IMR-90 (cell line): ENCODE measurements around the gene GRAMD1A. TPM values are rescaled to one million over a fixed set of nuclear protein-coding genes. Genes with fewer than 3 reads are reported as not detected.
"Not testable (repeated sequence)": the region's sequence is repeated elsewhere in the genome, so short reads cannot be mapped to it uniquely, and the experiment has no call there.

Experiments used
- ATAC-seq: fragments of 200-7000 bp; cut with Tn5 transposase; 2 replicates; pipeline ENCODE4 v1.9.1; 2020; ENCODE audit warnings: low read depth, mild to moderate bottlenecking, moderate library complexity
- BruUV-seq: library from RNA; stranded (reverse); fragments of 400-500 nt; replicated peaks from 2 replicates; lab custom pipeline; 2021; lab: Mats Ljungman, UMichigan
- CTCF ChIA-PET: fragments of 300-600 bp; formaldehyde crosslinking; extraction: SDS; loops from one replicate; lab custom pipeline; 2021; ENCODE audit warnings: antibody characterized with exemption; lab: Yijun Ruan, JAX
- POLR2A ChIA-PET: fragments of 300-600 bp; sonication (Branson Sonifier 250); formaldehyde crosslinking; loops from one replicate; lab custom pipeline; 2022; ENCODE audit warnings: antibody characterized with exemption; ENCODE audit not compliant: unreplicated experiment; lab: Charles Lee
- DNase-seq: peaks from one replicate; pipeline ENCODE4 v3.0.0; 2013
- H2AFZ ChIP-seq: replicated peaks from 2 replicates; pipeline ENCODE3; 2013; ENCODE audit warnings: low read length, mild to moderate bottlenecking; ENCODE audit not compliant: poor library complexity
- H2AK5ac ChIP-seq: 2 replicates; pipeline ENCODE4 v1.6.1; 2013; ENCODE audit warnings: low read depth, low read length, inconsistent platforms
- H2AK9ac ChIP-seq: replicated peaks from 2 replicates; pipeline ENCODE3; 2013; ENCODE audit warnings: mild to moderate bottlenecking, low read depth, low read length, moderate library complexity; ENCODE audit not compliant: poor library complexity
- H2BK120ac ChIP-seq: 2 replicates; pipeline ENCODE4 v1.6.1; 2013; ENCODE audit warnings: low read depth, low read length, inconsistent platforms
- H2BK15ac ChIP-seq: 3 replicates; pipeline ENCODE4 v1.6.1; 2013; ENCODE audit warnings: low read depth, low read length, inconsistent platforms
- H2BK20ac ChIP-seq: 2 replicates; pipeline ENCODE4 v1.6.1; 2013; ENCODE audit warnings: low read depth, mild to moderate bottlenecking, inconsistent platforms, low read length, moderate library complexity
- H2BK5ac ChIP-seq: 2 replicates; pipeline ENCODE4 v1.6.1; 2013; ENCODE audit warnings: mild to moderate bottlenecking, low read depth, low read length, inconsistent platforms; ENCODE audit not compliant: poor library complexity, severe bottlenecking
- H3K14ac ChIP-seq: replicated peaks from 2 replicates; pipeline ENCODE4 v1.6.1; 2013; ENCODE audit warnings: low read depth, low read length, inconsistent platforms
- H3K18ac ChIP-seq: 2 replicates; pipeline ENCODE4 v1.6.1; 2013; ENCODE audit warnings: low read depth, low read length, control low read depth
- H3K23ac ChIP-seq: 2 replicates; pipeline ENCODE4 v1.6.1; 2013; ENCODE audit warnings: low read depth, low read length, inconsistent platforms
- H3K27ac ChIP-seq: 2 replicates; pipeline ENCODE4 v1.5.1; 2013; ENCODE audit warnings: mild to moderate bottlenecking, control low read depth, low read length; ENCODE audit not compliant: insufficient read depth
- H3K27me3 ChIP-seq: 2 replicates; pipeline ENCODE4 v1.6.1; 2013; ENCODE audit warnings: low read length; ENCODE audit not compliant: control insufficient read depth, insufficient read depth
- H3K36me3 ChIP-seq: 2 replicates; pipeline ENCODE4 v1.6.1; 2013; ENCODE audit warnings: low read length, mixed read lengths; ENCODE audit not compliant: control insufficient read depth, insufficient read depth
- H3K4ac ChIP-seq: 2 replicates; pipeline ENCODE4 v1.6.1; 2013; ENCODE audit warnings: low read depth, low read length, inconsistent platforms
- H3K4me1 ChIP-seq: 2 replicates; pipeline ENCODE4 v1.6.1; 2013; ENCODE audit warnings: low read length, mixed read lengths; ENCODE audit not compliant: control insufficient read depth, insufficient read depth
- H3K4me2 ChIP-seq: 2 replicates; pipeline ENCODE4 v1.6.1; 2013; ENCODE audit warnings: low read depth, mild to moderate bottlenecking, control low read depth, low read length, moderate library complexity
- H3K4me3 ChIP-seq: 2 replicates; pipeline ENCODE4 v1.5.1; 2013; ENCODE audit warnings: low read depth, mild to moderate bottlenecking, control low read depth, low read length, moderate library complexity; ENCODE audit not compliant: insufficient read depth
- H3K56ac ChIP-seq: 2 replicates; pipeline ENCODE4 v1.6.1; 2013; ENCODE audit warnings: low read length, inconsistent platforms; ENCODE audit not compliant: insufficient read depth; ENCODE audit errors: extremely low read depth
- H3K79me1 ChIP-seq, 2 experiments: 2 replicates each; pipeline ENCODE4 v1.6.1; 2013; ENCODE audit warnings: low read length in 2 of 2, inconsistent platforms in 1 of 2, low read depth in 1 of 2
- H3K9ac ChIP-seq: 2 replicates; pipeline ENCODE4 v1.6.1; 2013; ENCODE audit warnings: low read depth, low read length, control low read depth
- H3K9me1 ChIP-seq: 2 replicates; pipeline ENCODE4 v1.6.1; 2013; ENCODE audit warnings: low read length, inconsistent platforms; ENCODE audit not compliant: insufficient read depth
- H3K9me3 ChIP-seq: 2 replicates; pipeline ENCODE4 v1.6.1; 2013; ENCODE audit warnings: low read length; ENCODE audit not compliant: control insufficient read depth, insufficient read depth
- H4K20me1 ChIP-seq: 2 replicates; pipeline ENCODE4 v1.6.1; 2013; ENCODE audit warnings: low read length, inconsistent platforms; ENCODE audit not compliant: insufficient read depth
- H4K5ac ChIP-seq: 2 replicates; pipeline ENCODE4 v1.6.1; 2013; ENCODE audit warnings: mild to moderate bottlenecking, low read depth, low read length, control low read depth
- H4K8ac ChIP-seq, 2 experiments: 2 replicates each; pipeline ENCODE4 v1.6.1; 2013; ENCODE audit warnings: low read depth in 2 of 2, low read length in 2 of 2, control low read depth in 1 of 2, inconsistent platforms in 1 of 2
- H4K91ac ChIP-seq: 2 replicates; pipeline ENCODE4 v1.6.1; 2013; ENCODE audit warnings: low read depth, low read length, inconsistent platforms; ENCODE audit not compliant: insufficient read depth
- WGBS, 2 experiments: methylation state at CpG; one replicate each; pipeline versions ENCODE4 v1.1.5 to v1.1.7; 2013; ENCODE audit warnings: missing lambda C conversion rate in 2 of 2; ENCODE audit not compliant: insufficient read length in 1 of 2; ENCODE audit errors: extremely low coverage in 2 of 2; 5-methylcytosine and 5-hydroxymethylcytosine counted together
- dilution Hi-C: fragments of 300-500 bp; cut with HindIII; formaldehyde crosslinking; loops from one replicate; pipeline ENCODE4 v1.14.3; 2018; ENCODE audit warnings: low sequenced_read_pairs; ENCODE audit not compliant: unreplicated experiment
- in situ Hi-C: fragments of 300-500 bp; cut with MboI; formaldehyde crosslinking; loops from 3 replicates; pipeline ENCODE4 v1.14.3; 2019; ENCODE audit warnings: low sequenced_read_pairs, inconsistent platforms, mixed read lengths
- intact Hi-C: fragments of 100-400 bp; cut with micrococcal nuclease; formaldehyde crosslinking; loops from 2 replicates; pipeline ENCODE4 v1.10.0; 2022
- polyA plus RNA-seq, 3 experiments: library from polyadenylated mRNA; depleted of rRNA; stranded (reverse); fragments of >200 nt; gene quantifications; 2 replicates each; pipeline ENCODE4 v1.2.3, GENCODE V29; 2012; ENCODE audit warnings: low replicate concordance in 1 of 3
- total RNA-seq: library from RNA; depleted of rRNA; stranded (reverse); fragments of >200 nt; gene quantifications from 2 replicates; pipeline ENCODE4 v1.2.3, GENCODE V29; 2012

The GRAMD1A gene
- total and polyA plus RNA-seq, 2 of the 4 experiments (the other 2 are of a cell fraction) = 11.1 to 63.0 TPM

- H3K9me1 ChIP-seq, H4K8ac ChIP-seq, H3K4me3 ChIP-seq, H3K9me3 ChIP-seq, H3K9ac ChIP-seq, BruUV-seq, H3K4me2 ChIP-seq, POLR2A ChIA-PET, H4K5ac ChIP-seq, H3K18ac ChIP-seq, H2BK20ac ChIP-seq, H2BK5ac ChIP-seq, H3K14ac ChIP-seq, H2AK5ac ChIP-seq, H3K23ac ChIP-seq, H2AK9ac ChIP-seq, H2BK120ac ChIP-seq, H3K27ac ChIP-seq, H3K27me3 ChIP-seq, intact Hi-C loops, H3K56ac ChIP-seq, H2AFZ ChIP-seq, H3K4me1 ChIP-seq, dilution Hi-C loops, H3K4ac ChIP-seq, H4K20me1 ChIP-seq, H3K79me1 ChIP-seq, ATAC-seq, H4K91ac ChIP-seq, H2BK15ac ChIP-seq, in situ Hi-C loops, DNase-seq: not testable (repeated sequence)
- CTCF ChIA-PET = interaction anchor here (0.7 kb wide), 1 partner anchor 15 kb away, joined by 3 read pairs; no protein-coding TSS in a partner anchor
- peaks cover 29% of the 10 kb centered on the region for H3K36me3 ChIP-seq
- WGBS, 2 experiments = 63% methylated on average over 2 of the region's 11 CpGs; no CpG with 5 or more reads in 1 of the 2 experiments
Observed at GRCh38 chr19:35029275-35029736, 29.2 kb downstream of the GRAMD1A start.
